T47D (cell line): ENCODE results near the gene TMPRSS6.

Source experiments
- DNase-seq, 2 experiments: peaks; one replicate each; pipeline versions ENCODE4 v3.0.0 to v3.0.0-alpha.2; 2011 to 2012; ENCODE audit warnings: low read depth in 1 of 2, low spot score in 1 of 2
- JUND ChIP-seq: IDR thresholded peaks from 2 replicates; pipeline ENCODE4 v1.6.1; 2012; ENCODE audit warnings: low read depth
- in situ Hi-C: cut with HindIII; loops from 2 replicates; pipeline ENCODE4 v1.10.0; 2016; ENCODE audit warnings: low sequenced_read_pairs, low pct_unique_long_range_greater_than_20kb

Gene TMPRSS6

GRCh38 chr22:37016134-37016910 lies 93.2 kb downstream of the TMPRSS6 start:
- TF ChIP-seq JUND: no peak
- no peak for DNase-seq
- in situ Hi-C loops: no loop called here

DNA sequence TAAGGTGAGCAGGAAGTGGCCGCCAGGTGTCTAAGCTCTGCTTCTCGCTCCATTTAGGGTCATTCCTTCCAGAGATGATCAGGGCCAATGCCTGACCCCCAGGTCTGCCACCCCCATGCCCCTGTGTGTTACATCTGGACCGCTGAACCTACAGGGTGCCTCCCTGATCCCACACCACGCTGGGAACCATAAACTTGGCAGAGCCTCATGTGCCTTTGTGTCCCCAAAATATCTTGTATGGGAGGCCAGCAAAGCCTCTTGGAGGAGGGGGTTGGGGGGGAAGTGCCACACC lies 94.0 kb downstream of the TMPRSS6 start:
- no peak for DNase-seq
- no peak for TF ChIP-seq JUND
- in situ Hi-C loops: no loop called here
